HG03135 (cell line): ENCODE measurements around the gene UNC5B.

Experiments
- ATAC-seq: cut with Tn5 transposase; IDR thresholded peaks from one replicate; pipeline ENCODE4 v1.9.1; 2021; ENCODE audit warnings: mild to moderate bottlenecking, moderate library complexity; ENCODE audit not compliant: unreplicated experiment

Gene UNC5B

DNA sequence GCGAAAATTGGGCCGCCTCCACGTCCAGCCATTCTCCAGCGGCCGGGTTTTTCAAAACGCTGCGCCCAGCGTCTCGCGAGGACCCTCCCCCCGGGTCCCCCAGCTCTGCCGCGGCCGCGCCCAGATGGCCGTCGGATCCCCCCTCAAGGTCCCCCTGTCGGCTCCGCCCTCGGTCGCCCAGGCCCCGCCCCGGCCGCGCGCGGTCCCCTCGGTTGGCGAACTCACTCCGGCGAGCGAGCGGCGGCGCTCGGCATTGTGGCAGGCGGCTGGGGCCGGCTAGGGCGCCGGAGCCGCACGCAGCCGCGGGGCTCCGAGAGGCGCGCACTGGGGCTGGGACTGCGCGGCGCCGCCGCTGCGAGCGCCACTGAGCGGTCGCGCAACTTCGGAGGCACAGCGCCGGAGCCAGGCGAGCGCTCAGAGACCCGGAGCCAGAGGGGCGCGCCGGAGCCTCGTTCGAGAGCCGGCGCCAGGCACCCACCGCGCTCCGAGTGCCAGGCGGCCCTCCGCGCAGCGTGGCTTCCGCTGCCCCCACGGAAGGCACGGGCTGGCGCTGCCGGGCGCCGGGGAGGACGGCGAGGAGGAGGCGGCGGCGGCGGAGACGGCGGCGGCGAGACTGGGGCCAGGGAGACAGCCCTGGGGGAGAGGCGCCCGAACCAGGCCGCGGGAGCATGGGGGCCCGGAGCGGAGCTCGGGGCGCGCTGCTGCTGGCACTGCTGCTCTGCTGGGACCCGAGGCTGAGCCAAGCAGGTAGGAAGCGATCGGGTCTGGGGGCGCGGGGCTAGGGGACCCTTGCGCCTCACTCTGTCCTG lies at the start of gene UNC5B:
Gene UNC5B (plus strand): TSS at position 253 of the 809 bp plus-strand sequence. CDS start 416 bp downstream, at position 669.
- no peak for ATAC-seq

- ATAC-seq, result no peak
Observed at GRCh38 chr10:71173466-71173865, 38.9 kb upstream of the UNC5B start.

DNA sequence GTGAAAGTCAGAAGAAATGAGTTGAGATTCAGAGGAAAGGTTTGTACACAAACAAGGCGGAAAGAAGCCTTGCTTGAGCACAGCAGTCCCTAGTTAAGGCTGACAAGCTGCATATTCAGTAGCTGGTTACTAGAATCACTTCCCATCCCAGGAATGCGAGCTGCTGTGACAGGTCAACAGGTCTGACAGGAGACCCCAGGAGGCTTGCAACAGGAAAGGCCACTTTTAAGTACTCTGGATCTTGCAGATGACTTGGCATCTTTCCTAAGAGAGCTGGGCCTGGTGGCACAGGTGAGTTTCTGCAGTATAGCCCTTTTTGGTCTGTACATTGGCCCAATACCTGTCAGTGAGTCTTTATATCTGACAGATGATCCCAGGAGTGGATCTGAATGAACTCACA lies 35.7 kb upstream of the UNC5B start:
- ATAC-seq, result no peak

GRCh38 chr10:71177651-71178199 lies 34.6 kb upstream of the UNC5B start:
- ATAC-seq, result no peak

DNA sequence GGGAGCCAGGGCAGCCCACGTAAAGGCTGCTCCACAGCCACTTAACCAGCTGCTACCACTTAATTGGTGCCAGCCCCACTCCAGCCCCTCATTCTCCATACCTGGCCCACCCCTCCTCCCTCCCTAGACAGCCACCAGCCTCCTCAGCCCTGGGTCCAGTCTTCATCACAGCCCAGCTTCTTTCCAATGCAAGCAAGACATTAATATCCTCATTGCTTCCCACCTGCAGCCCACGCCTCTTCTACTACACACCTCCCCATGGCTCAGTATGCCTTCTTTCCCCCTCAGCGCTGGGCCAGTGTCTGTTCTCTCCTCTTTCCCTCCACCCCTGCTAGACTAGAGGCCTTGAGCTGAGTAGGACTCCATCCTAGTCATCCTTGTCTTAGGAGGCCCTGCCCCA lies 33.5 kb upstream of the UNC5B start:
- no peak for ATAC-seq

GRCh38 chr10:71179382-71179781 lies 33.0 kb upstream of the UNC5B start:
- no peak for ATAC-seq

- ATAC-seq, result no peak
Observed at GRCh38 chr10:71184421-71184820, 27.9 kb upstream of the UNC5B start.

GRCh38 chr10:71185209-71185608 lies 27.2 kb upstream of the UNC5B start:
- ATAC-seq, result no peak

- ATAC-seq, result no peak
Observed at GRCh38 chr10:71187197-71187596, 25.2 kb upstream of the UNC5B start.

DNA sequence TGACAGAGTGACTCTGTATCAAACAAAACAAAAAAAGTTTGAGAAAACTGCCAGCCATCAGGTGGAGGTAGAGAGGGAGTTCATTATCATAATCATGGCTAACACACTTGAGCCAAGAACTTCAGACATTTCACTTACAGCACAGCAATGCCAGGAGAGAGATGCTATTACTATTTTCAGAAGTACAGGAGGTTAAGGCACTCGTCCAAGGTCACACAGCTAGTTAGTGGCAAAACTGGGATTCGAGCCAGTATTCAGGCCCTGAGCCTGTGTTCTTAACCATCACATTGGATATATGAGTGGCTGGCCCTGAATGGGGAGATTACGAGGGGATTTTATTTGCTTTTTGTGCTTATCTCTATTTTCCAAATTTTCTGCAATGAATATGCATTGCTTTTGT lies 24.8 kb upstream of the UNC5B start:
- ATAC-seq, result no peak

GRCh38 chr10:71188201-71188600 lies 24.2 kb upstream of the UNC5B start:
- no peak for ATAC-seq

GRCh38 chr10:71191019-71191418 lies 21.4 kb upstream of the UNC5B start:
- ATAC-seq, result no peak

- no peak for ATAC-seq
Observed at GRCh38 chr10:71191551-71192076, 20.8 kb upstream of the UNC5B start.

GRCh38 chr10:71193516-71193915 lies 18.9 kb upstream of the UNC5B start:
- no peak for ATAC-seq

- ATAC-seq, result no peak
Observed at GRCh38 chr10:71197955-71198354, 14.4 kb upstream of the UNC5B start.

- no peak for ATAC-seq
Observed at GRCh38 chr10:71201849-71202248, 10.5 kb upstream of the UNC5B start.

GRCh38 chr10:71202314-71202713 lies 10.1 kb upstream of the UNC5B start:
- ATAC-seq, result no peak

- ATAC-seq, result no peak
Observed at GRCh38 chr10:71203124-71203523, 9.2 kb upstream of the UNC5B start.

- ATAC-seq, result no peak
Observed at GRCh38 chr10:71203716-71204115, 8.7 kb upstream of the UNC5B start.

DNA sequence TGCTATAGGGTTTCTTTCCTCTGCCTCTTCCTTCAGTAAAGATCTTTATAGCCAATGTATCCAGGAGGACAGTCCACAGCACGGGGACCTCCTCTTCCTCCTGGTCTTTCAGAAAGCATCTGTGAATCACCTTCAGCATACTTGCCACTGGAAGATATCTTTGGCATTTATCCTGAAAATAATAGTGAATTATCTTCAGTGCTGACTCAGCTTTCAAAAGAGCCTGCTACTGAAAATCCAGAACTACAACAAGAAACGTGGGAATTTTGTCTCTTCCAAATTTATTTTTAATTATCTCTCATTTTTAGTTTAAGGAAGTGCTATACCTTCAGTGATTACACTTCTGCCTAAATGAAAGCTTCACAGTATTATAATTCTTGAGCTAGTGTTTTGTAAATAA lies 7.6 kb upstream of the UNC5B start:
- ATAC-seq, result no peak

DNA sequence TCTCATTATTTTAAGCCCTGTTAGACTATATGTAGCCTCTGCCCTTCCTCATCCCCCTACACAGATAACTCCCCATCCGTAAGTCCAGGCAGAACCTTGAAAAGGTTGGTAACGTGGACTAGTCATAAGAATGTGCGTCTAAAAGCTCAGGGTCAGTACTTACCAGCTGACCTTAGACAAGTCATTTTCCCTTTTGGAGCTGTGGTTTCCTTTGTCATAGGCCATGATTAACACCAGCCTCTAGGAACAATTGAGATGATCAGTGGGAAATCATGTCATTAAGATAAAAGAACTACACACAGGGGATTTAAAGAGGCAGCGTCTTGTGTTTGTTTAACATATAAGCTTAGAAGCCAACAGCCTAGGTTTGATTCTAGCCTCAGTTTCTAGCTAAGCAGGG lies 6.9 kb upstream of the UNC5B start:
- ATAC-seq, result no peak

GRCh38 chr10:71206911-71207310 lies 5.5 kb upstream of the UNC5B start:
- ATAC-seq, result no peak
